DND-41 (cell line): ENCODE results near the gene BRAF.

Source experiments
- ATAC-seq: fragments of 200-7000 bp; cut with Tn5 transposase; 3 replicates; pipeline ENCODE4 v1.9.1; 2021; ENCODE audit warnings: low read depth; ENCODE audit not compliant: insufficient read depth
- DNase-seq: peaks from one replicate; pipeline ENCODE4 v3.0.0-alpha.2; 2020
- H2AFZ ChIP-seq: 2 replicates; pipeline ENCODE4 v1.6.0; 2012; ENCODE audit warnings: low read depth, low read length
- H3K27ac ChIP-seq: 2 replicates; pipeline ENCODE4 v1.5.1; 2012; ENCODE audit warnings: low read length, inconsistent platforms
- H3K27me3 ChIP-seq: fragments of 200-600 bp; sonication (generic); 2 replicates; pipeline ENCODE4 v1.6.0; 2012; ENCODE audit warnings: low read length, mild to moderate bottlenecking, inconsistent platforms; ENCODE audit not compliant: insufficient read depth, poor library complexity
- H3K36me3 ChIP-seq: 2 replicates; pipeline ENCODE4 v1.5.1; 2012; ENCODE audit warnings: low read length, inconsistent platforms; ENCODE audit not compliant: insufficient read depth
- H3K4me1 ChIP-seq: 2 replicates; pipeline ENCODE4 v1.5.1; 2012; ENCODE audit warnings: mild to moderate bottlenecking, low read length; ENCODE audit not compliant: insufficient read depth
- H3K4me2 ChIP-seq: 2 replicates; pipeline ENCODE4 v1.6.0; 2012; ENCODE audit warnings: mild to moderate bottlenecking, moderate library complexity, low read length, inconsistent platforms; ENCODE audit not compliant: insufficient read depth
- H3K4me3 ChIP-seq, 2 experiments: fragments of 200-600 bp in 1 of 2; shearing (Covaris generic) in 1 of 2; 2 replicates each; pipeline ENCODE4 v1.5.1; 2012 to 2016; ENCODE audit warnings: inconsistent platforms in 2 of 2, low read length in 2 of 2, mild to moderate bottlenecking in 2 of 2, low read depth in 1 of 2, moderate library complexity in 1 of 2
- H3K79me2 ChIP-seq: 2 replicates; pipeline ENCODE4 v1.6.0; 2012; ENCODE audit warnings: low read length, inconsistent platforms; ENCODE audit not compliant: insufficient read depth
- H3K9ac ChIP-seq: 2 replicates; pipeline ENCODE4 v1.6.0; 2012; ENCODE audit warnings: low read depth, mild to moderate bottlenecking, inconsistent platforms, low read length, moderate library complexity
- H3K9me3 ChIP-seq: 2 replicates; pipeline ENCODE4 v1.5.1; 2012; ENCODE audit warnings: low read length, moderate library complexity, mild to moderate bottlenecking, inconsistent platforms; ENCODE audit not compliant: insufficient read depth, severe bottlenecking
- H4K20me1 ChIP-seq: 2 replicates; pipeline ENCODE4 v1.6.0; 2012; ENCODE audit warnings: low read length; ENCODE audit not compliant: insufficient read depth
- CTCF ChIP-seq: IDR thresholded peaks from 2 replicates; pipeline ENCODE4 v1.5.1; 2012; ENCODE audit warnings: borderline replicate concordance, low read length, moderate library complexity, mild to moderate bottlenecking; ENCODE audit not compliant: poor library complexity, severe bottlenecking; ENCODE audit errors: extremely low read depth
- EZH2 ChIP-seq: IDR thresholded peaks from 3 replicates; pipeline ENCODE4 v1.6.1; 2012; ENCODE audit warnings: borderline replicate concordance, low read depth, mild to moderate bottlenecking, moderate library complexity, low read length, inconsistent platforms; ENCODE audit not compliant: severe bottlenecking

The BRAF gene

GRCh38 chr7:140889150-140889549, 35.6 kb downstream of the BRAF start:
- H4K20me1 ChIP-seq, result peaks cover 41% of the 10 kb centered on the region

GRCh38 chr7:140888087-140888486, 36.6 kb downstream of the BRAF start:
- Histone ChIP-seq H3K4me1 (no peaks in the 10 kb centered on the region), H3K4me3 (no peak overlapping the region), H3K27me3 (no peaks in the 10 kb centered on the region), H2AFZ (no peak overlapping the region), H3K27ac (no peak overlapping the region), H3K9me3 (no peaks in the 10 kb centered on the region), H3K79me2 (peaks cover 93% of the 10 kb centered on the region), H3K4me2 (no peak overlapping the region), H3K36me3 (no peaks in the 10 kb centered on the region), H3K9ac (no peak overlapping the region), H4K20me1 (peaks cover 36% of the 10 kb centered on the region)
- ATAC-seq (no peak), DNase-seq (no peak)
- TF ChIP-seq CTCF (no peak), EZH2 (no peak)

More at GRCh38 chr7:140889150-140889549, 35.6 kb downstream of the BRAF start:
- H2AFZ ChIP-seq, result no peak overlapping the region
- H3K36me3 ChIP-seq, result no peaks in the 10 kb centered on the region
- no peaks in the 10 kb centered on the region for H3K4me1 ChIP-seq
- TF ChIP-seq CTCF (no peak), EZH2 (no peak)
- H3K27me3 ChIP-seq, result no peaks in the 10 kb centered on the region
- no peak for DNase-seq
- H3K4me2 ChIP-seq, result no peak overlapping the region
- H3K4me3 ChIP-seq, result no peak overlapping the region
- peaks cover 93% of the 10 kb centered on the region for H3K79me2 ChIP-seq
- ATAC-seq, result no peak
- H3K9me3 ChIP-seq, result no peaks in the 10 kb centered on the region
- no peak overlapping the region for H3K27ac ChIP-seq
- H3K9ac ChIP-seq, result no peak overlapping the region

GRCh38 chr7:140885735-140886334, 38.9 kb downstream of the BRAF start:
- Histone ChIP-seq H4K20me1 (peaks cover 26% of the 10 kb centered on the region), H3K4me2 (no peak overlapping the region), H3K79me2 (peaks cover 91% of the 10 kb centered on the region)

More at GRCh38 chr7:140885735-140886334, 38.9 kb downstream of the BRAF start:
- Histone ChIP-seq H3K9me3 (no peaks in the 10 kb centered on the region), H3K9ac (no peak overlapping the region), H3K4me3 (no peak overlapping the region), H3K36me3 (no peaks in the 10 kb centered on the region), H3K27me3 (no peaks in the 10 kb centered on the region), H3K4me1 (no peaks in the 10 kb centered on the region), H2AFZ (no peak overlapping the region), H3K27ac (no peak overlapping the region)
- ATAC-seq (no peak), DNase-seq (no peak)
- TF ChIP-seq EZH2 (no peak), CTCF (no peak)
